BE2C (cell line): ENCODE data around the gene NUDT16L1.

Experiments
- DNase-seq: peaks from one replicate; pipeline ENCODE4 v3.0.0-alpha.2; 2020
- H3K27me3 ChIP-seq: fragments of 250-450 bp; sonication (Bioruptor Pico); 2 replicates; pipeline ENCODE4 v1.5.1; 2020; ENCODE audit warnings: mild to moderate bottlenecking
- H3K36me3 ChIP-seq: fragments of 250-450 bp; sonication (Bioruptor Pico); 2 replicates; pipeline ENCODE4 v1.5.1; 2020; ENCODE audit warnings: mild to moderate bottlenecking
- H3K4me1 ChIP-seq: fragments of 250-450 bp; sonication (Bioruptor Pico); 2 replicates; pipeline ENCODE4 v1.5.1; 2020
- H3K4me3 ChIP-seq: 2 replicates; pipeline ENCODE4 v1.5.1; 2011; ENCODE audit warnings: low read depth, low read length
- H3K9me3 ChIP-seq: fragments of 250-450 bp; sonication (Bioruptor Pico); 2 replicates; pipeline ENCODE4 v1.5.1; 2020
- CTCF ChIP-seq: IDR thresholded peaks from 2 replicates; pipeline ENCODE4 v1.5.1; 2012; ENCODE audit warnings: mild to moderate bottlenecking, low read depth, low read length

Gene NUDT16L1

GRCh38 chr16:4699046-4699556 is 5.7 kb downstream of the NUDT16L1 start:
- no peak overlapping the region for H3K4me3 ChIP-seq
- no peaks in the 10 kb centered on the region for H3K9me3 ChIP-seq
- no peak for TF ChIP-seq CTCF
- no peaks in the 10 kb centered on the region for H3K27me3 ChIP-seq
- no peaks in the 10 kb centered on the region; the same call in 1 of the 2 replicates for H3K4me1 ChIP-seq
- no peak for DNase-seq
- H3K36me3 ChIP-seq, result peaks cover 65% of the 10 kb centered on the region

GRCh38 chr16:4700380-4700996 is 7.1 kb downstream of the NUDT16L1 start:
- TF ChIP-seq CTCF, result no peak
- peaks cover 71% of the 10 kb centered on the region for H3K36me3 ChIP-seq
- DNase-seq, result no peak
- no peaks in the 10 kb centered on the region for H3K27me3 ChIP-seq
- no peak overlapping the region for H3K4me3 ChIP-seq
- H3K9me3 ChIP-seq, result no peaks in the 10 kb centered on the region
- H3K4me1 ChIP-seq, result no peaks in the 10 kb centered on the region; the same call in 1 of the 2 replicates

GRCh38 chr16:4700997-4701743 is 7.8 kb downstream of the NUDT16L1 start:
- no peak for DNase-seq
- H3K36me3 ChIP-seq, result peaks cover 64% of the 10 kb centered on the region
- no peaks in the 10 kb centered on the region for H3K27me3 ChIP-seq
- no peaks in the 10 kb centered on the region for H3K9me3 ChIP-seq
- no peak for TF ChIP-seq CTCF
- H3K4me3 ChIP-seq, result no peak overlapping the region
- H3K4me1 ChIP-seq, result no peaks in the 10 kb centered on the region; the same call in 1 of the 2 replicates

GRCh38 chr16:4701791-4702465 is 8.6 kb downstream of the NUDT16L1 start:
- Histone ChIP-seq H3K4me3 (no peak overlapping the region), H3K36me3 (peaks cover 57% of the 10 kb centered on the region)

GRCh38 chr16:4702466-4702808 is 9.1 kb downstream of the NUDT16L1 start:
- H3K4me3 ChIP-seq, result no peak overlapping the region
- H3K9me3 ChIP-seq, result no peaks in the 10 kb centered on the region
- peaks cover 55% of the 10 kb centered on the region for H3K36me3 ChIP-seq
- DNase-seq, result no peak
- H3K4me1 ChIP-seq, result no peaks in the 10 kb centered on the region
- H3K27me3 ChIP-seq, result no peaks in the 10 kb centered on the region
- no peak for TF ChIP-seq CTCF

More at GRCh38 chr16:4701791-4702465, 8.6 kb downstream of the NUDT16L1 start:
- H3K4me1 ChIP-seq, result no peaks in the 10 kb centered on the region
- no peaks in the 10 kb centered on the region for H3K27me3 ChIP-seq
- DNase-seq, result no peak
- TF ChIP-seq CTCF, result no peak
- no peaks in the 10 kb centered on the region for H3K9me3 ChIP-seq
